Sigmoid colon (tissue), 7 donors: ENCODE results near the gene PNMA8B. TPM values are rescaled to one million over a fixed set of nuclear protein-coding genes. Genes with fewer than 3 reads are reported as not detected.

Experiments
- DNase-seq: peaks from one replicate; pipeline ENCODE4 v3.0.0-alpha.2; 2019
- H3K27ac ChIP-seq, 4 donors: fragments of 200-600 bp; sonication (generic); one replicate each; pipeline ENCODE4 v1.5.1; 2016 to 2019; ENCODE audit warnings: mild to moderate bottlenecking in 1 of 4
- H3K27me3 ChIP-seq, 3 donors: fragments of 200-600 bp; sonication (generic); one replicate each; pipeline ENCODE4 v1.5.1; 2019; ENCODE audit warnings: mild to moderate bottlenecking in 1 of 3
- H3K36me3 ChIP-seq, 4 donors: fragments of 200-600 bp; sonication (generic); one replicate each; pipeline ENCODE4 v1.5.1; 2016 to 2019
- H3K4me1 ChIP-seq, 4 donors: fragments of 200-600 bp; sonication (generic); one replicate each; pipeline ENCODE4 v1.5.1; 2017 to 2019
- H3K4me3 ChIP-seq, 4 donors: fragments of 200-600 bp; sonication (generic); one replicate each; pipeline ENCODE4 v1.5.1; 2017 to 2019; ENCODE audit warnings: mild to moderate bottlenecking in 2 of 4, moderate library complexity in 1 of 4
- H3K9me3 ChIP-seq, 4 donors: fragments of 200-600 bp in 3 of 4; sonication (generic) in 3 of 4; one replicate each; pipeline versions ENCODE4 v1.5.1 to v1.6.1; 2013 to 2019
- EP300 ChIP-seq, 4 donors: sonication (generic); formaldehyde crosslinking; IDR thresholded peaks; one replicate each; pipeline ENCODE4 v1.6.1; 2017; ENCODE audit warnings: antibody characterized with exemption in 4 of 4
- POLR2A ChIP-seq, 2 donors: fragments of 450-650 bp; IDR thresholded peaks; one replicate each; pipeline ENCODE4 v1.6.1; 2016; ENCODE audit warnings: antibody characterized with exemption in 2 of 2, mild to moderate bottlenecking in 2 of 2, moderate library complexity in 2 of 2
- POLR2AphosphoS5 ChIP-seq, 4 donors: sonication (generic); formaldehyde crosslinking; IDR thresholded peaks; one replicate each; pipeline ENCODE4 v1.6.1; 2017; ENCODE audit warnings: antibody characterized with exemption in 4 of 4
- WGBS, 2 donors: extraction: QIAGEN DNeasy Blood & Tissue Kit; methylation state at CpG; one replicate each; pipeline ENCODE4 v1.1.7; 2013; 5-methylcytosine and 5-hydroxymethylcytosine counted together
- intact Hi-C: fragments of 100-400 bp; cut with DNase I; formaldehyde crosslinking; loops from one replicate; pipeline ENCODE4 v1.15.1; 2023
- polyA plus RNA-seq, 3 donors: library from polyadenylated mRNA; stranded (reverse); fragments of 200-250 nt; gene quantifications; one replicate each; pipeline ENCODE4 v1.2.3, GENCODE V29; 2013
- total RNA-seq, 4 donors: library from RNA; depleted of rRNA; stranded (reverse); fragments of >200 nt; gene quantifications; one replicate each; pipeline ENCODE4 v1.1.0, GENCODE V29; 2016
- TF ChIP-seq, protein P1 (sequence below), 4 experiments: fragments of 450-650 bp in 3 of 4; fragments of 200-600 bp in 1 of 4; IDR thresholded peaks; one replicate each; pipeline ENCODE4 v1.5.1; 2016 to 2019; ENCODE audit warnings: antibody characterized with exemption in 4 of 4, mild to moderate bottlenecking in 3 of 4, moderate library complexity in 2 of 4
- donor health status: healthy with polysubstance abuse.
- donor health status: Bipolar disorder and iron deficiency.
- donor health status: healthy.

The PNMA8B gene
- total and polyA plus RNA-seq, 7 donors, result 0.60 to 1.9 (median 1.4) TPM; not detected in 1

DNA sequence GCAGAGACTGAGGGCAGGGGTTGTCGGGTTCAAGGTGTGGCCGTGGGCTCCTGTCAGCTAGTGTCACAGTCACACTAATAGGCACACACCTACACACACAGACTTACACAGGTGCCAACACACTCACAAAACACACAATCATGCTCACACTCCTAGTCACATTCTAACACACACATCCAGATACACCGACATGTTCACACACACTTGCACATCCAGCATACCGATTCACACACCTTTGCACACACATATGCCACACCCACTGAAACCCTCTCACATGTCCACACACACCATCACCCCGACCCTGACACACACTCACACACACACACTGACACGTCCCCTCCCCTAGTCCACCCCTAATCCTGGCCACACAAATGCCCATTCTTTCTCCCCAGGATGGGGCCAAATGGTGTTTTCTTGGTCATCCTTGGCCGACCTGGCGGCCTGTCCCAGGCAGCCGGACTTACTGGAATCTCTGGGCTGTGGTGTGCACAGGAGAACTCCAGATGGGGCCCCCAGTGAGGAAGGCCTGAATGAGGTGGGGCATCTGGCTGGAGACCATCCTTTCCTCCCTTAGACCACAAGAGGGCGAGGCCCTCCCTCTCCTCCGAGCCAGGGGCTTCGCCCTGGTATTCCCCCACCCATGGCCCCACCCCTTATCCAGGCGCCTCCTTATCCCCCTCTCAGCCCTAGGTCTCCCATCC, 19.1 kb upstream of the PNMA8B start:
- TF ChIP-seq, protein P1, sequence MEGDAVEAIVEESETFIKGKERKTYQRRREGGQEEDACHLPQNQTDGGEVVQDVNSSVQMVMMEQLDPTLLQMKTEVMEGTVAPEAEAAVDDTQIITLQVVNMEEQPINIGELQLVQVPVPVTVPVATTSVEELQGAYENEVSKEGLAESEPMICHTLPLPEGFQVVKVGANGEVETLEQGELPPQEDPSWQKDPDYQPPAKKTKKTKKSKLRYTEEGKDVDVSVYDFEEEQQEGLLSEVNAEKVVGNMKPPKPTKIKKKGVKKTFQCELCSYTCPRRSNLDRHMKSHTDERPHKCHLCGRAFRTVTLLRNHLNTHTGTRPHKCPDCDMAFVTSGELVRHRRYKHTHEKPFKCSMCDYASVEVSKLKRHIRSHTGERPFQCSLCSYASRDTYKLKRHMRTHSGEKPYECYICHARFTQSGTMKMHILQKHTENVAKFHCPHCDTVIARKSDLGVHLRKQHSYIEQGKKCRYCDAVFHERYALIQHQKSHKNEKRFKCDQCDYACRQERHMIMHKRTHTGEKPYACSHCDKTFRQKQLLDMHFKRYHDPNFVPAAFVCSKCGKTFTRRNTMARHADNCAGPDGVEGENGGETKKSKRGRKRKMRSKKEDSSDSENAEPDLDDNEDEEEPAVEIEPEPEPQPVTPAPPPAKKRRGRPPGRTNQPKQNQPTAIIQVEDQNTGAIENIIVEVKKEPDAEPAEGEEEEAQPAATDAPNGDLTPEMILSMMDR (IDR thresholded peaks at IDR 0.05), result no peak
- TF ChIP-seq POLR2A (IDR thresholded peaks at IDR 0.05) (no peak), POLR2AphosphoS5 (IDR thresholded peaks at IDR 0.05) (no peak), EP300 (IDR thresholded peaks at IDR 0.05) (no peak)
- Histone ChIP-seq H3K4me3 (no peak overlapping the region), H3K27ac (no peak overlapping the region), H3K9me3 (no peaks in the 10 kb centered on the region), H3K4me1 (peaks cover 0 to 7% (median 2%) of the 10 kb centered on the region in 4 donors), H3K36me3 (no peaks in the 10 kb centered on the region), H3K27me3 (peaks cover 0 to 19% (median 0%) of the 10 kb centered on the region in 3 donors)
- intact Hi-C loops, result loop anchor here (10.0 kb wide), 1 partner anchor 230 kb away; no protein-coding TSS in a partner anchor
- DNase-seq, result no peak
- 43 to 61% methylated on average over 13 of the region's 13 CpGs for WGBS, 2 donors

DNA sequence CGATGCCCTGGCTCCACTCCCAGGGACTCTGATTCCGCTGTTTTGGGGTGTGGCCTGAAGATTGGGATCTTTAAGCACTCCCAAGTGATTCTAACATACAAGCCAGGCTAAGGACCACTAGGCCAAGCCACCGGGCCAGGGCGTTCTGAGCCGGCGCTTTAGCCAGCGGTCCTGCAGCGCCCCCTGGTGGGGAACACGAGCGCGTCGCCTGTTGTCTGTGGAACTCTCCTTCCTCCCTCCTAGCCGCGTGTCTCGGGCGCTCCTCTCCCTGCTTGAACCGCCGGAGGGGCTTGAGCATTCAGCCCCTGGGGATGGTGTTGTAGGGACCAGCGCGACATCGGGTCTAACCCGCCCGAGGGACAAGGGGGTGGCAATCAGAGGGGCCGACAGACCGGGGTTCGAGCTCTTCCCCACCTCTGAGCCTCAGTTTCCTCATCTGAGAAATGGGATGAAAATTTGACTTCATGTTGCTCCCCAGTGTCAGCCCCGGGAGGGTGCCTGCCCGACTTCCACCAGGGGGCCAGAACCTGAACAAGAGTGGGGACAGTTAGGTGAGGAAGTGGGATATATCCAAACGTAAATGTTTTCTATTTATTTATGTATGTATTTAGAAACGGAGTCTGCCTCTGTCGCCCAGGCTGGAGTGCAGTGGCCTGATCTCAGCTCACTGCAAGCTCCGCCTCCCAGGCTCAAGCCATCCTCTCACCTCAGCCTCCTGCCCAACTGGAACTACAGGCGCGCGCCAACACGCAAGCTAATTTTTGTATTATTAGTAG, 18.0 kb upstream of the PNMA8B start:
- no peak overlapping the region for H3K4me3 ChIP-seq
- no peak overlapping the region for H3K27ac ChIP-seq
- WGBS, 2 donors, result 24 to 29% methylated on average over 36 of the region's 36 CpGs
- TF ChIP-seq, protein P1 (IDR thresholded peaks at IDR 0.05), result peak; percentile 78 to 91 (median 80)
- no peak for TF ChIP-seq EP300 (IDR thresholded peaks at IDR 0.05)
- H3K9me3 ChIP-seq, result no peaks in the 10 kb centered on the region
- no peaks in the 10 kb centered on the region for H3K36me3 ChIP-seq
- peaks cover 0 to 19% (median 0%) of the 10 kb centered on the region in 3 donors for H3K27me3 ChIP-seq
- intact Hi-C loops, result loop anchor here (1.0 to 10.0 kb wide), 2 partner anchors 118 to 229 kb away; no protein-coding TSS in a partner anchor
- H3K4me1 ChIP-seq, result peaks cover 0 to 7% (median 2%) of the 10 kb centered on the region in 4 donors
- DNase-seq, result peak; percentile 88

DNA sequence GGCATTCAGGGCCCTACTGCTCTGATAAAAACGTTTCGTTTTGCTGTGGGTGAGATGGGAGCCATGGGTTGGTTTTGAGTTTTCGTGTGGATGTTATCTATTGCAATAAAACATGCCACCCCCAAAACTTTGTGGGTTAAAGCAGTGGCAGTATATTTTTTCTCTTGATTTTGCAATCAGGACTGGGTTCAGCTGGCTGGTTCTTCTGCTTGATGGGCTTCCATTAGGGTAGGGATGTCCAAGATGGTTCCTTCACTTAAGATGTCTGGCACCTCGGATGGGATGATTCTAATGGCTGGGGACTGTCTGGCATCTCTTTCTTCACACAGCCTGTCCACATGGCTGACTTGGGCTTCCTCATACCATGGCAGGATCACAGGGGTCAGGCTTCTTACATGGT, 15.6 kb upstream of the PNMA8B start:
- H3K36me3 ChIP-seq, result no peaks in the 10 kb centered on the region
- no peaks in the 10 kb centered on the region for H3K9me3 ChIP-seq
- no peak overlapping the region for H3K4me3 ChIP-seq
- intact Hi-C loops, result loop anchor here (10.0 kb wide), 1 partner anchor 226 kb away; no protein-coding TSS in a partner anchor
- peaks cover 0 to 19% (median 0%) of the 10 kb centered on the region in 3 donors for H3K27me3 ChIP-seq
- H3K27ac ChIP-seq, result no peak overlapping the region
- 82 to 83% methylated on average over 4 of the region's 4 CpGs for WGBS, 2 donors
- no peak for TF ChIP-seq POLR2AphosphoS5 (IDR thresholded peaks at IDR 0.05)
- TF ChIP-seq, protein P1 (IDR thresholded peaks at IDR 0.05), result no peak
- no peak for TF ChIP-seq EP300 (IDR thresholded peaks at IDR 0.05)
- no peak for TF ChIP-seq POLR2A (IDR thresholded peaks at IDR 0.05)
- DNase-seq, result no peak
- peaks cover 0 to 7% (median 2%) of the 10 kb centered on the region in 4 donors for H3K4me1 ChIP-seq

DNA sequence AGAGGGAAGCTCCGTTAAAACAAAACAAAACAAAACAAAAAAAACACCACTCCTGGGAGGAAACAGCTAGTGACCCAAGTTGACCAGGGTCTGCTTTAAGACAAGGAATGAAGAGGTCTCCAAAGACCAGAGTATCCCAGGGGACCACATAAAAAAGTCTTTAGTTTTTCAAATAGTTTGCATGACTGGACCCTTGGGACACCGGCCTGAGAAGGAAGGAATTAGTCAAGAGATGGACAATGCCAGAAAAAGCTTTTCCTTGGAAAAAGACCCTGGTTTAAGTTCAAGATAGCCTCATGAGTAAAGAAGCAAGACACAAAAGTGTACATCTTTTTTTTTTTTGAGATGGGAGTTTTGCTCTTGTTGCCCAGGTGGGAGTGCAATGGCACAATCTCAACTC, 12.5 kb upstream of the PNMA8B start:
- Histone ChIP-seq H3K9me3 (peaks cover 0 to 3% (median 0%) of the 10 kb centered on the region in 4 donors), H3K36me3 (no peaks in the 10 kb centered on the region), H3K27me3 (no peaks in the 10 kb centered on the region), H3K27ac (no peak overlapping the region), H3K4me1 (no peaks in the 10 kb centered on the region), H3K4me3 (no peak overlapping the region)
- intact Hi-C loops, result no loop called here
- no peak for DNase-seq
- TF ChIP-seq POLR2AphosphoS5 (IDR thresholded peaks at IDR 0.05) (no peak), POLR2A (IDR thresholded peaks at IDR 0.05) (no peak), EP300 (IDR thresholded peaks at IDR 0.05) (no peak)
- TF ChIP-seq, protein P1 (IDR thresholded peaks at IDR 0.05), result no peak
- WGBS, 2 donors, result 65 to 68% methylated on average over 2 of the region's 2 CpGs
